DOHH2 (cell line): ENCODE results near the gene PCGF2.
"Not testable (repeated sequence)": the region's sequence is repeated elsewhere in the genome, so short reads cannot be mapped to it uniquely, and the experiment has no call there.

Source experiments
- EZH2phosphoT487 ChIP-seq: fragments of 200-600 bp; sonication (generic); IDR thresholded peaks from 2 replicates; pipeline ENCODE4 v1.6.1; 2017; ENCODE audit warnings: borderline replicate concordance, mild to moderate bottlenecking, antibody characterized with exemption, low read length, moderate library complexity, mixed read lengths
- TF ChIP-seq, protein P1 (sequence below): fragments of 200-600 bp; sonication (generic); IDR thresholded peaks from one replicate; pipeline ENCODE4 v1.5.1; 2014; ENCODE audit warnings: antibody characterized with exemption, mild to moderate bottlenecking, low read depth, low read length; ENCODE audit not compliant: poor library complexity, severe bottlenecking

DNA sequence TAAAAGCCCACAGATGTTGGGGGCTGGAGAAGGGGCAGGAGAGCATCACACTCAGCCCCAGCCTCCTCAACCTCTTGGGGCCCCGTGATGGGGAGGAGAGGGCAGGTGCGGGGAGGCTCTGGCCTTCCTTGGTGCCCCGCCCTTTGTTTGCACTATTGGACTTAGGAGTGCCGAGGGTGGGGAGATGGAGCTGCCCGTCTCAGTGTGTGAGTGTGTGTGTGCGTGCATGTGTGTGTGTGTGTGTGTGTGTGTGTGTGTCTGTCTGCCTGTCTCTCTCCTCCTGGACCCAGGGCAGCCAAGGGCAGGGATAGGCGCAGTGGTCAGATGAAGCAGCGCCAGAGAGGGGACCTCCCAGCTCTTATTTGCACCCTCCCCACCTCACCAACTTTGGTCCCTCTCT, 22.0 kb downstream of the PCGF2 start:
- TF ChIP-seq EZH2phosphoT487, result not testable (repeated sequence)
- TF ChIP-seq, protein P1, sequence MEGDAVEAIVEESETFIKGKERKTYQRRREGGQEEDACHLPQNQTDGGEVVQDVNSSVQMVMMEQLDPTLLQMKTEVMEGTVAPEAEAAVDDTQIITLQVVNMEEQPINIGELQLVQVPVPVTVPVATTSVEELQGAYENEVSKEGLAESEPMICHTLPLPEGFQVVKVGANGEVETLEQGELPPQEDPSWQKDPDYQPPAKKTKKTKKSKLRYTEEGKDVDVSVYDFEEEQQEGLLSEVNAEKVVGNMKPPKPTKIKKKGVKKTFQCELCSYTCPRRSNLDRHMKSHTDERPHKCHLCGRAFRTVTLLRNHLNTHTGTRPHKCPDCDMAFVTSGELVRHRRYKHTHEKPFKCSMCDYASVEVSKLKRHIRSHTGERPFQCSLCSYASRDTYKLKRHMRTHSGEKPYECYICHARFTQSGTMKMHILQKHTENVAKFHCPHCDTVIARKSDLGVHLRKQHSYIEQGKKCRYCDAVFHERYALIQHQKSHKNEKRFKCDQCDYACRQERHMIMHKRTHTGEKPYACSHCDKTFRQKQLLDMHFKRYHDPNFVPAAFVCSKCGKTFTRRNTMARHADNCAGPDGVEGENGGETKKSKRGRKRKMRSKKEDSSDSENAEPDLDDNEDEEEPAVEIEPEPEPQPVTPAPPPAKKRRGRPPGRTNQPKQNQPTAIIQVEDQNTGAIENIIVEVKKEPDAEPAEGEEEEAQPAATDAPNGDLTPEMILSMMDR, result not testable (repeated sequence)
